HepG2 (cell line): Measurements from ENCODE around the gene MIDN. TPM values are rescaled to one million over a fixed set of nuclear protein-coding genes. Genes with fewer than 3 reads are reported as not detected.
A peak's percentile ranks its signal among the peaks of the same experiment; 100 is the strongest.

Experiments used
- ATAC-seq: fragments of 200-7000 bp; cut with Tn5 transposase; 3 replicates; pipeline ENCODE4 v1.9.1; 2020; ENCODE audit warnings: mild to moderate bottlenecking, moderate library complexity
- BruUV-seq: library from RNA; stranded (reverse); fragments of 400-500 nt; replicated peaks from 2 replicates; lab custom pipeline; 2021; lab: Mats Ljungman, UMichigan
- CTCF ChIA-PET: fragments of 300-600 bp; formaldehyde crosslinking; extraction: SDS; loops from one replicate; lab custom pipeline; 2021; ENCODE audit warnings: low total read pairs, inconsistent platforms, low intra/inter-chr PET ratio; lab: Yijun Ruan, JAX
- POLR2A ChIA-PET: fragments of 350-600 bp; sonication (Branson Sonifier 250); formaldehyde crosslinking; loops from one replicate; lab custom pipeline; 2020; ENCODE audit warnings: antibody characterized with exemption, inconsistent platforms; lab: Yijun Ruan, JAX
- DNase-seq: peaks from one replicate; pipeline ENCODE4 v3.0.0-alpha.2; 2015; ENCODE audit warnings: low spot score
- FAIRE-seq: peaks from 3 replicates; lab custom pipeline; 2011; peaks lifted over from hg19 to GRCh38; lab: Jason Lieb, UNC
- H2AFZ ChIP-seq: one replicate; pipeline ENCODE4 v1.6.1; 2011; ENCODE audit warnings: low read length, inconsistent platforms
- H3K27ac ChIP-seq: fragments of 300-600 bp; 3 replicates; pipeline ENCODE4 v1.8.0; 2011; ENCODE audit warnings: mixed run types, mild to moderate bottlenecking, mixed read lengths, low read length, inconsistent platforms; ENCODE audit not compliant: insufficient read depth; ENCODE audit errors: extremely low read length
- H3K27me3 ChIP-seq, 2 experiments: fragments of 200-600 bp in 1 of 2; 2 replicates in 1 of 2; 3 replicates in 1 of 2; pipeline versions ENCODE4 v1.6.0 to v1.8.0; 2011; ENCODE audit warnings: low read length in 2 of 2, mild to moderate bottlenecking in 2 of 2, moderate library complexity in 2 of 2, inconsistent platforms in 1 of 2; ENCODE audit not compliant: insufficient read depth in 2 of 2, control insufficient read depth in 1 of 2
- H3K36me3 ChIP-seq, 2 experiments: fragments of 200-600 bp in 1 of 2; replicated peaks in 1 of 2; 2 replicates in 1 of 2; 3 replicates in 1 of 2; pipeline versions ENCODE4 v1.5.1 to v1.8.0; 2011; ENCODE audit warnings: low read length in 2 of 2, inconsistent platforms in 1 of 2; ENCODE audit not compliant: insufficient read depth in 2 of 2, control insufficient read depth in 1 of 2
- H3K4me1 ChIP-seq: 2 replicates; pipeline ENCODE4 v1.5.1; 2012; ENCODE audit warnings: low read length, inconsistent platforms; ENCODE audit not compliant: insufficient read depth
- H3K4me2 ChIP-seq: 2 replicates; pipeline ENCODE4 v1.6.0; 2011; ENCODE audit warnings: low read depth, low read length, inconsistent platforms
- H3K4me3 ChIP-seq, 3 experiments: fragments of 200-600 bp in 1 of 3; sonication (generic), shearing (Covaris generic) in 1 of 3; replicated peaks in 1 of 3; 2 replicates each; pipeline ENCODE4 v1.5.1; 2011 to 2016; ENCODE audit warnings: low read length in 3 of 3, inconsistent platforms in 2 of 3, low read depth in 2 of 3, mild to moderate bottlenecking in 2 of 3, control low read depth in 1 of 3, mixed read lengths in 1 of 3; ENCODE audit not compliant: insufficient read depth in 1 of 3
- H3K79me2 ChIP-seq: one replicate; pipeline ENCODE4 v1.6.1; 2011; ENCODE audit warnings: low read length, inconsistent platforms; ENCODE audit not compliant: insufficient read depth
- H3K9ac ChIP-seq: 2 replicates; pipeline ENCODE4 v1.6.0; 2011; ENCODE audit warnings: mild to moderate bottlenecking, low read depth, low read length, inconsistent platforms; ENCODE audit not compliant: insufficient read depth
- H3K9me3 ChIP-seq: 2 replicates; pipeline ENCODE4 v1.5.1; 2012; ENCODE audit warnings: mild to moderate bottlenecking, low read length
- H4K20me1 ChIP-seq: 2 replicates; pipeline ENCODE4 v1.6.0; 2011; ENCODE audit warnings: inconsistent platforms, mild to moderate bottlenecking, low read length, moderate library complexity; ENCODE audit not compliant: insufficient read depth
- ARNT2 ChIP-seq: sonication (generic); formaldehyde crosslinking; IDR thresholded peaks from 2 replicates; pipeline ENCODE4 v1.8.0; 2022; ENCODE audit warnings: mild to moderate bottlenecking, low read depth, missing genetic modification reagents, moderate library complexity
- BCLAF1 ChIP-seq: fragments of 450-650 bp; IDR thresholded peaks from 2 replicates; pipeline ENCODE4 v1.6.1; 2017; ENCODE audit warnings: mild to moderate bottlenecking
- CSRNP2 ChIP-seq: sonication (generic); formaldehyde crosslinking; conservative IDR thresholded peaks from 2 replicates; pipeline ENCODE4 v1.8.0; 2022; ENCODE audit warnings: low read depth, missing genetic modification reagents
- GABPB1 ChIP-seq: IDR thresholded peaks from 2 replicates; pipeline ENCODE4 v1.6.1; 2016; ENCODE audit warnings: mild to moderate bottlenecking, missing genetic modification reagents, moderate library complexity, missing compliant biosample characterization
- HBP1 ChIP-seq: IDR thresholded peaks from 2 replicates; pipeline ENCODE4 v1.6.1; 2016; ENCODE audit warnings: low read depth, control low read depth
- KLF15 ChIP-seq: sonication (generic); formaldehyde crosslinking; IDR thresholded peaks from 2 replicates; pipeline ENCODE4 v1.8.1; 2023; ENCODE audit warnings: borderline replicate concordance, mild to moderate bottlenecking, inconsistent platforms, missing genetic modification reagents, mixed read lengths
- MIER3 ChIP-seq: IDR thresholded peaks from 2 replicates; pipeline ENCODE4 v1.6.1; 2016; ENCODE audit warnings: missing compliant biosample characterization, borderline replicate concordance
- PHF8 ChIP-seq: sonication (generic); formaldehyde crosslinking; IDR thresholded peaks from 2 replicates; pipeline ENCODE4 v1.5.0; 2020; ENCODE audit warnings: missing genetic modification reagents
- RFXANK ChIP-seq: IDR thresholded peaks from 2 replicates; pipeline ENCODE4 v1.6.1; 2016
- ZBTB3 ChIP-seq: sonication (generic); formaldehyde crosslinking; IDR thresholded peaks from 2 replicates; pipeline ENCODE4 v1.4.0; 2020; ENCODE audit warnings: low read depth, mild to moderate bottlenecking, moderate library complexity, missing genetic modification reagents, borderline replicate concordance
- ZBTB7A ChIP-seq: sonication (generic); formaldehyde crosslinking; IDR thresholded peaks from 2 replicates; pipeline ENCODE4 v1.8.0; 2022; ENCODE audit warnings: mild to moderate bottlenecking, missing genetic modification reagents
- ZNF274 ChIP-seq: sonication (generic); formaldehyde crosslinking; IDR thresholded peaks from 2 replicates; pipeline ENCODE4 v1.5.1; 2020; ENCODE audit warnings: mild to moderate bottlenecking, missing genetic modification reagents
- ZNF543 ChIP-seq: sonication (generic); formaldehyde crosslinking; IDR thresholded peaks from 2 replicates; pipeline ENCODE4 v1.4.0; 2020; ENCODE audit warnings: mild to moderate bottlenecking, missing genetic modification reagents
- ZNF768 ChIP-seq: sonication (generic); formaldehyde crosslinking; IDR thresholded peaks from 2 replicates; pipeline ENCODE4 v1.4.0; 2020; ENCODE audit warnings: missing genetic modification reagents
- ZNF784 ChIP-seq: sonication (generic); formaldehyde crosslinking; IDR thresholded peaks from 2 replicates; pipeline ENCODE4 v1.5.1; 2020; ENCODE audit warnings: missing genetic modification reagents, mild to moderate bottlenecking, borderline replicate concordance
- ZSCAN20 ChIP-seq: sonication (generic); formaldehyde crosslinking; IDR thresholded peaks from 2 replicates; pipeline ENCODE4 v1.4.0; 2020; ENCODE audit warnings: missing genetic modification reagents, mild to moderate bottlenecking, borderline replicate concordance
- WGBS: methylation state at CpG from one replicate; pipeline ENCODE4 v1.1.6; 2017; ENCODE audit warnings: low lambda C conversion rate; 5-methylcytosine and 5-hydroxymethylcytosine counted together
- in situ Hi-C: cut with HindIII; loops from 2 replicates; pipeline ENCODE4 v1.10.0; 2017; ENCODE audit warnings: low pct_unique_long_range_greater_than_20kb; ENCODE audit not compliant: extremely low pct_ligation_motif_present
- intact Hi-C: fragments of 100-400 bp; cut with micrococcal nuclease; formaldehyde crosslinking; loops from one replicate; pipeline ENCODE4 v1.10.0; 2022; ENCODE audit not compliant: unreplicated experiment
- polyA plus RNA-seq, 8 experiments: library from polyadenylated mRNA; depleted of rRNA in 3 of 8; stranded (reverse) in 7 of 8; unstranded in 1 of 8; fragments of >200 nt; fragmentation: Illumina TruSeq in 4 of 8; extraction: Trizol in 4 of 8; gene quantifications; 2 replicates each; pipeline versions ENCODE4 v1.2.1 to v1.2.3, GENCODE V29; 2011 to 2016; ENCODE audit warnings: low read depth in 4 of 8, missing spikeins in 1 of 8, mixed read lengths in 1 of 8; ENCODE audit not compliant: insufficient read depth in 1 of 8
- total RNA-seq, 5 experiments: library from RNA; depleted of rRNA; stranded (reverse); fragments of >200 nt; fragmentation: Illumina TruSeq; extraction: Trizol; gene quantifications; 2 replicates each; pipeline ENCODE4 v1.2.3, GENCODE V29; 2016; ENCODE audit warnings: low read depth in 1 of 5

MIDN gene
- total and polyA plus RNA-seq, 2 of the 13 experiments (the other 11 are each of a cell fraction or from before 2014, with no cell fraction given), result 8.4 to 18.0 TPM

GRCh38 chr19:1206150-1206863 is 42.1 kb upstream of the MIDN start:
- Histone ChIP-seq H3K79me2 (peaks cover 49% of the 10 kb centered on the region), H2AFZ (no peak overlapping the region), H3K4me3 (peak overlapping the region; percentile 65 to 92 (median 81)), H3K9me3 (no peaks in the 10 kb centered on the region), H3K9ac (peak overlapping the region; percentile 82), H3K36me3 (peaks cover 5 to 7% of the 10 kb centered on the region in 2 experiments; a peak in 4 of 5 replicates), H3K4me2 (peak overlapping the region; percentile 87), H3K4me1 (peaks cover 65% of the 10 kb centered on the region), H3K27ac (peak overlapping the region; percentile 61), H4K20me1 (peaks cover 29% of the 10 kb centered on the region), H3K27me3 (no peaks in the 10 kb centered on the region; a peak in 1 of 5 replicates)
- 1% methylated on average over 14 of the region's 78 CpGs for WGBS
- no peak for ATAC-seq
- no peak for DNase-seq
- POLR2A ChIA-PET, result interaction anchor here (1.2 kb wide), 1 partner anchor 108 kb away, joined by 5 read pairs; no protein-coding TSS in a partner anchor
- in situ Hi-C loops (no loop called here), intact Hi-C loops (no loop called here)
- BruUV-seq, result no TSS peak
- CTCF ChIA-PET, result no interaction called here
- no peak for FAIRE-seq
- TF ChIP-seq ZNF768 (CRISPR knock-in tag) (0 out of 2 replicates have a peak, but pooled peaks have one; percentile 28), ARNT2 (CRISPR knock-in tag) (no peak), ZBTB7A (CRISPR knock-in tag) (no peak), BCLAF1 (no peak), ZBTB3 (CRISPR knock-in tag) (peak; percentile 5; the same call in 1 of the 2 replicates), CSRNP2 (CRISPR knock-in tag) (no peak), GABPB1 (CRISPR knock-in tag) (0 out of 2 replicates have a peak, but pooled peaks have one; percentile 11), RFXANK (CRISPR knock-in tag) (no peak), HBP1 (CRISPR knock-in tag) (no peak), ZNF274 (CRISPR knock-in tag) (no peak), ZNF543 (CRISPR knock-in tag) (0 out of 2 replicates have a peak, but pooled peaks have one; percentile 47), PHF8 (CRISPR knock-in tag) (0 out of 2 replicates have a peak, but pooled peaks have one; percentile 14), KLF15 (CRISPR knock-in tag) (no peak), ZNF784 (CRISPR knock-in tag) (peak; percentile 11; the same call in 1 of the 2 replicates), MIER3 (CRISPR knock-in tag) (no peak), ZSCAN20 (CRISPR knock-in tag) (no peak)
